ENCODE measurements around the gene DIPK2B.

DIPK2B gene, protein sequence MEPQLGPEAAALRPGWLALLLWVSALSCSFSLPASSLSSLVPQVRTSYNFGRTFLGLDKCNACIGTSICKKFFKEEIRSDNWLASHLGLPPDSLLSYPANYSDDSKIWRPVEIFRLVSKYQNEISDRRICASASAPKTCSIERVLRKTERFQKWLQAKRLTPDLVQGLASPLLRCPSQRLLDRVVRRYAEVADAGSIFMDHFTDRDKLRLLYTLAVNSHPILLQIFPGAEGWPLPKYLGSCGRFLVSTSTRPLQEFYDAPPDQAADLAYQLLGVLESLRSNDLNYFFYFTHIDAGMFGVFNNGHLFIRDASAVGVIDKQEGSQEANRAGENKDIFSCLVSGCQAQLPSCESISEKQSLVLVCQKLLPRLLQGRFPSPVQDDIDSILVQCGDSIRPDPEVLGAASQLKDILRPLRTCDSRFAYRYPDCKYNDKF

DNA sequence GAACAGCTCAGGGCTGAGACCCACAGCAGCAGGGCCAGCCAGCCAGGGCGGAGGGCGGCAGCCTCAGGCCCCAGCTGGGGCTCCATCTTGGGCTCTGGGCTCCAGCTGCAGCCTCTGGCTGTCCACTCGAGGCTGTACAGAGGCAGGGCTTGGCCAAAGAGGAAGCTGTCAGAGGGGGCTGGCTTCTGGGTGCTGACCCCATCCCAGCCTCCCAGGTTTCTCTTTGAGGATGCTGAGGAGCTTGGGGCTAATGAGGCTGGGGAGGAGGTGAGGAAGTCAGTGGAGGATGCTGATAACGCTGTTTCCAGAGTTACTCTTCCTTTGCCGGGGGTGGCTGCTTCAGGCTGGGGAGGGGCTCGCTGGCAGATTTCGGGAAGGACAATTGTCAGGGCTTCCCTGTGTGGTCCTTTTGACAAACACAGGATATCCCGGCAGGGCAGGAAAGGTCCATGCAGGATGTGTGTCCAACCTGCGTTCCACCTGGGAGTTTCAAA, at the start of gene DIPK2B:
TSS of gene DIPK2B (minus strand) at position 136 of the 494 bp plus-strand sequence. CDS start at position 86, 50 bp downstream.
- FAIRE-seq = no peak

DNA sequence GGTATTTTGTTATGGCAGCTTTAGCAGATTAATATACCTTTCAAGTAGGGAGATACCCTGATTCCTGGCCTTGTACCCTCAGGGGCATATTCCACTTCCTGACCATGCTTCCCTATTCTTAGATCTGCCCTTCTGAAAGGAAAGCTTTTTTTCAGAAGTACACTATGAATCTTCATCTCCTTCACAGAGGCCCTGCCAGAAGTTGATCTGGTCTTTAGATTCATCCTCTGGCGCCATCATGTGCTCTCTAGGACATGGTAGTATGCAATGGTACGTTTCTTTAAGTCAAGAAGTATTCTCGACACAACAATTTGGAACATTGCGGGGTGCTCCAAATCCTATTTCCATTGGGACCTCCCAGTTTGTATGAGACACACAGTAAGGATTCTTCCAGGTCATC, 39.6 kb upstream of the DIPK2B start:
- FAIRE-seq = no peak

DNA sequence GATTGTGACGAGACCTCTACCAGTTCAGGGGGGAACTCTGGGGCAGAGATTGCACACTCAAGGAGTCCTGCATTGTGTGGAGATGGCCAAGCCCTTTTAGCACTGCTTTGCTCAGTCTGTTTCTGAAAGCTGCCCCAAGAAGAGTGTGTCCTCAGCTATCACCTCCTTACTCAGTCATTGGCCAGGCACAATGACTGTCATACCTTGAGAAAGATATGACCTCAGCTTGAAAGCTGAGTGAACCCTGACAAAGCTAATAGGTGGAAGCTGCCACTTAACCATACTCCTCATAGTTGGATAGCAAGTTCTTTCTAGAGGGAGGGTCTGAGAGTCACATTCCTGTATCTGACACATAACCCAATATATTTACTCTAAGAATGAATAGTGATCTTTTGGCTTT, 37.8 kb upstream of the DIPK2B start:
- FAIRE-seq = no peak

DNA sequence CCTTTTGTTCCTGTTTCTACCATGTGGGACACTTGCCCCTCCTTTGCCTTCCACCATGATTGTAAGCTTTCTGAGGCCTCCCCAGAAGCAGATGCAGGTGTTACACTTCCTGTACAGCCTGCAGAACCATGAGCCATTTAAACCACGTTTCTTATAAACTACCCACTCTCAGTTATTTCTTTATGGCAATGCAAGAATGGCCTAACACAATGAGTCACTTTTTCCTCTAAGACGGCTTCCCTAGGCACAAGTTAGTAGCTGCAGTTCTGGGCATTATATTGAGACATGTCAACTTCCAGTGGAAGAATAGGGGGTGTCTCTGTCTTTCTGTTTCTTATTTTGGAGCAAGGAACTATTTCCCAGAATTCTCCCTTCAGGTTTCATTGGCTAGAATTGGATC, 32.9 kb upstream of the DIPK2B start:
- no peak for FAIRE-seq

DNA sequence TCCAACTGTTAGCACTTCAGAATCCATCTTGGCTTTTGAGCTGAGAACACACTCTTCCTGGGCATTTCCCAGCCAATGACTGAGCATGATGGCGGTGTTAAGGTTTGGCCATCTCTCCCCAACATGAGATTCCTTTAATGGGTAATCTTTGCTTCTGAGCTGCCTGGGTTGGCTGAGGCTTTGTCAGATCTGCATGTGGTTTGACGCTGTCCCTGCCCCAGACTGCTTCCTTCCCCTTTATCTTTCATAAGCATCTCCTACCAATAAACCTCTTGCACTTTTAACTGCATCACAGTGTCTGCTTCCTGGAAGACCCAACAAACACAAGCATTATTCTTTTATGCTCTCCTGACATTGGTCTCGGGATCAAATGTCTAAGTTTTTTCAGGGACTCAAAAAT, 31.5 kb upstream of the DIPK2B start:
- FAIRE-seq = no peak

DNA sequence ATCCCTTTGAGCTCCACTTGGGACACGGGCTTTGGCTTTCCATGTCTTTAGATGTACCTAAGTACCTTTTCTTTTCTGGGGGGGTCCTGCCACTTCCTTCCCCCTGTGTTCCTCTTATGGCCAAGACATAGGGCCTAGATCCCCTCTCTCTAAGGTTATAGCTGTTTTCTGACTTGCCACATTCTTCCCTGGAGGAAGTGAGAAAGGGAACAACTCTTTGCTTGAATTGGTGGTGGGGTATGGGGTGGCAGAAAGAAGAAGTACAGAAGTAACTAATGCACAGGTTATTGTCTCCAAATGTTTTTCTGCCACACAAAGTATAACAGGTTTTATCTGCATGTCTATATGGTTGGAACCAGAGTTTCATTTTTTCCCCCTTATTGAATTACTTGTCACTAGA, 29.7 kb upstream of the DIPK2B start:
- no peak for FAIRE-seq

DNA sequence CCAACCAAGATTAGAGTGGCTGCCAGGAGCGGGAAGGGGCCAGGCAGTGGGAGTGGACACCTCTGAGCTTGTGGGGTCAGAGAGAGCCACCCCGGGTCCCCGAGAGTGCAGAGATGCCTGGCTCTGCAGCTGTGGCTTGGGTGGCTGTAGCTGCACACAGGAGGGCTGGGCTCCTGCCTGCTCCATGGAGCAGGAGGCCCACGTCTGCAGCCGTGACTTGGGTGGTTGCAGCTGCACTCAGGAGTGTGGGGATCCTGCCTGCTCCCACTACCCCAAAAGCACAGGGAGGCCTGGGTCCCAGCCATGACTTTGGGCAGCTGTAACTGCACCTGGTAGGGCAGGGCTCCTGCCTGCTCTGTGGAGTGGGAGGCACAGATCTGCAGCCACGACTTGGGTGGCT, 28.7 kb upstream of the DIPK2B start:
- FAIRE-seq = no peak

DNA sequence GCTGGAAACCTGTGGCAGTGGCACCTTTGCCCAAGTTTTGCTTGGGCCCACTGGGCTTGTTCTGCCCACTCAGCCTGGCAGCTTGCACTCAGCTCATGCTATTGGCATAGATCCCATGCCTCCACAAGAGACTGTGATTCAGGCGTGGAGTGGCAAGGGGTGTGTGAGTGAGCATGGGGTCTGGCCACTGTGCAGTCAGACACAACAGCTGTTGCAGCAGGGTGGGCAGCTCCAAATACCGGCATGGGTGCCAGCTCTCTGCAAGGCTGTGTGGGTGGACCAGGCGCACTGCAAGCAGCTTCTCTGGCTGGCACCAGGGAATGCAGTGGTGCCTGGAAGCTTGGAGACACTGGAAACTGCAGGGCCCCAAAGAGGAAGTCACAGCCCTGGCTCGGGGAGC, 27.4 kb upstream of the DIPK2B start:
- no peak for FAIRE-seq

DNA sequence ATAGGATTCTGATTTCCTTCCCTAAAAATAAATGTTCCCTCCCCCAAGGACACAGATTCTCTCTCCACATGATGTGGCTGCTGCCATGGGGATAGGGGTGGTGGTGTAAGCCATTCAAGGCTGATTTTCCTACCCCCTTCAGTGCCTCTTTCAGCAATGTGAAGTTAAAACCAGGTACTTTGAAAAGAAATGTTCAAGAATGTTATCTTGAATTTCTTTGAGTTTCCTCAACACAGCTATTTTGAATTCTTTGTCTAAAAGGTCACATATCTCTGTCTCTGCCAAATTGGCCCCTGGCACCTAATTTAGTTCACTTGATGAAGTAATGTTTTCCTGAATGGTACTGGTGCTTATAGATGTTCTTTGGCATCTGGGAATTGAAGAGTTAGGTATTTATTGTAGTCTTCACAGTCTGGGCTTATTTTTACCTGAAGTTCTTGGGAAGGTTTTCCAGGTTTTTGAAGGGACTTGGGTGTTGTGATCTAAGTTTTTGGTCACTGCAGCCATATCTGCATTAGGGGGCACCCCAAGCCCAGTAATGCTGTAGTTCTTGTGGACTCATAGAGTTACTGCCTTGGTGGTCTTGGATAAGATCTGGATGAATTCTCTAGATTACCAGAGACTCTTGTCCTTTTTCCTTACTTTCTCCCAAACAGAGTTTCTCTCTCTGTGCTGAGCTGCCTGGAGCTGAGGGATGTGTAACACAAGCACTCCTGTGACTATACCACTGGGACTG, 7.6 kb upstream of the DIPK2B start:
- no peak for FAIRE-seq

DNA sequence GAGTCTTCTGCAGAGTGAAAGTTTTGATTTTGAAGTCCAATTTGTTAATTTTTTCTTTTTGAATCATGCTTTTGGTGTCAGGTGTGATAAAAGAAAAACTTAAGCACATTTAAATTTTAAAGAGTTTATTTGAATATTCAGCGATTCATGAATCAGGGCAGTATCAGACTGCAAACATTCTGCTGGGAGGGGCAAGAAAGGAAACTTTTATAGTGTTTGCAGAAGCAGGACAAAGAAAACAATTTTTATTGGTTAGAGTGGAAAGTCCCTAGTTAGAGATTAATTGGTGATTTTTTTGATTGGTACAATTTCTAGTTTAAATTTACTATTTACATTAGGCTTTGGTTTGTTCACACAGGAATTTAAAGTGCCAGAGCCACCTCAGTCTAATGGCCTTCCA, 1.5 kb upstream of the DIPK2B start:
- no peak for FAIRE-seq

DNA sequence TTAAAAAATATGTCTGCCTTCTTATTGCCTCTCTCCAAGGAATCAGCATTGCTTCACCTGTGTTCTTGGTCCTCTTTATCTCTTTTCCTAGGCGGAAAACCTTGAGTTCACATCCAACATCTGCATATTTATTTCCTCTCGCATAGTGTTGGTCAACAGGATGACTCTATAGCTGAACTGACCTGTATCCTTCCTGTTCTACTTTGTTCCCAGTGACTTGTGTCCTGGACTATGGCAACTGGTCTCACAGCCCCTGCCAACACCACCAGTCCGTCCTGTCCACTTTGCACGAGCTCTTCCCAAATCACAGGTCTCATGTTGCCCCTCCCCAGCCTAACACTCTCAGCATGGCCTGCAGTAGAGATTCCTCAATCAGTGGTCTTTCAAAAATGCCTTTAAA, 2.0 kb downstream of the DIPK2B start:
- no peak for FAIRE-seq

DNA sequence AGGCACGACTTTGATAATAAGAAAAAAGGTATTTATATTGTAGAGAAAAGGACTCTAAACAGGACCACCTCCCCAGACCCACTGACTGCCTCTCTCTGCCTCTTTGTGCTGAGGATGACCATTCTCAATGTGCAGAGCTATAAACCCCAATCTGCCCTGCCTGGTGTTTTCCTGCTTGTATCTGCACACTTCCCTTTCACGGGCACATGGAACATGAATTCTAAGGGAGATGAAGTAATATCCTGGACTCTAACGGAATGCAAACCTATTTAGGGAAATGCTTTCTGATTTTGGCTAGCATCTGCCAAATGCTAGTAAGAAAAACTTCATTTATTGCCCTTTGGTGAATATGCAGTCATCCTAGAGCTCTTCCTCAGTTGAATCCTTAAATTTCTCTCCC, 2.4 kb downstream of the DIPK2B start:
- no peak for FAIRE-seq

DNA sequence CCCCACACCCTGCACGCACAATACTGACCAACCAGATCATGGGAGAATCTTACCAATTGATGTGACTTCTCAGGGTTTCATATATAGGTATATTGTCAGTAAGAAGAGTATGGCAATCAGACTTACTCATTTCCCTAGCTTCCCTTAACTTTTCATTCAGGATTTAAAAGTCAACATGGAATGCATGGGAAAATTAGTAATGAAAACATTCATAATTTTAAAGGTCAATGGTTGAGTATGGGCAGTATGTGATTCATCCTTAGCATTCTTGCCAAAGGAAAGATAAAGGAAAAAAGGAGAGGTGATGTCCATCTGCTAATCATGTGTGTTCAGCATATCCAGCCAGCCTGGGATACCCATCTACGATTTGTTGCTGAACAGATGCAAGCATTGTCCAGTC, 4.0 kb downstream of the DIPK2B start:
- no peak for FAIRE-seq

DNA sequence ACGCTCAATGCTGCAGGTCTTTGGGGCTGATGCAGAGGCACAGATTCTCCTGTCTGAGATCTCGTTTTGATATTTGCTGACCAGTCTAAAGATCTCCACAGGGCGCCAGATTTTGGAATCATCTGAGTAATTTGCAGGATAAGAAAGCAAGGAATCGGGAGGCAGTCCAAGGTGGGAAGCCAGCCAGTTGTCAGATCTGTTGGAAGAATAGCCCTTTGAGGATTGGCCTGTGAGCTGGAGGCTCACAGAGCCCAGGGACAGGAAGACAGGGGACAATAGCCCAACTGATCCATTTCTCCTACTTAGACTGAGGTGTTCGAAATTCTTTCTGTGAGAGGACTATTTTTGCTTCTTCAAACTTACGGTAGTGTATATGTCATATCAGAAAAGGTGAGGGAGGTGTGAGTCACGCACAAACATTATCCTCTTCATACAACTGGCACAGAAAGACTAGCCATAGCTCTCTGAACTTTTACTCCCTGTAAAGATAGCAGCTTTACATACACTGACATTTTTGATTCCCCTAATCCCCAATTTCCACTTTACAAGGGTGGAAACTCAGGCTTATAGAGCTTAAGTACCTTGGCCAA, 8.8 kb downstream of the DIPK2B start:
- FAIRE-seq = no peak

DNA sequence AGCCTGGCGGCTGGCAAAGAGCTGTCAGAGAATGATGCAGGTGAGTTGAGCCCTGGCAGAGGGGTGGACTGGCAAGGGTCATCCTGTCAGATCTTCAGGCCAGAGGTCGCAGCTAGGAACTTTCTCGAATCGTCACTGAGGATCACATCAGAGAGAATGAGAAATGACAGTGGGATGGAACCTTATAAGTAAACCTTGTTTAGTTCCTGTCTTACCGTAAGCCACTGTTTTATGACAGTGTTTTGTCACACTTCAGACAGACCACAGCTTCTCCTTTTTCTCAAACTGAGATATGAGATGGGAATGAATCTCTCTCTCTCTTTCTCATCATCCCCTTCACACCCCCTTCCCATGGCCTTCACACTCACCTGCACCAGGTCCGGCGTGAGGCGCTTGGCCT, 9.3 kb downstream of the DIPK2B start:
- no peak for FAIRE-seq

DNA sequence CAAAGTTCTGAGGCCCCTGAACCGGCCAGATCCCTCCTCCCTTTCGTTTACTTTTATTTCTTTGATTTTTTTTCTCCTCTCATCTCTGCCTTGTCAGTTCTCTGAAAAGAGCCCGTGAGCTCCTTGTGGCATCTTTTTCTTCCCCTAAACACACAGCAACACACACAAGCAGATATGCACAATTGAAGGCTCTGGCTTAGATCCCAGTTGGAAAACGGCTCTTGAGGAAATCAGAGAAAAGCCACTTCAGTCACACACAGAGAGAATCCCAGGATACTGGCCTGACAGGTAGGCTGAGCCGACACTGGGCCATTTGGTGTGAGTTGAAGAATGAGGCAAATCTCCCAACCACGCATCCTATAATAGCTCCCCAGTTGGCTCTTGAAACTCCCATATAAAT, 12.9 kb downstream of the DIPK2B start:
- FAIRE-seq = no peak

DNA sequence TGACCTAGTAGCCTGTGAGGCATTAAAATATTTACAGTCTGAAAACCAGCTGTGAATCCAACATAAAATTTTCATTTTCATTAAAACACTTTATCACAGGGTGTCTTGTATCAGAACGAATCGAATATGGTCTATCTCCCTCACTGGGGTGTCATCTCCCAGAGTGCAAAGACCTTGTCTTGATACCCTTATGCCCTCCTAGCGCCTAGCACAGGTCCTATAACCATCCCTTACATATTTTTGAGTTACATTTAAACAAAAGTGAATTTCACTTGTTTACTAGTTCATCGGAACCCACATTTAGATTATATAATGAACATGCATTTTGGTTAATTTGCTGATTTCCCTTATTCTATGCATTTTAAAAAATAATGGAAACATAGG, 14.0 kb downstream of the DIPK2B start:
- FAIRE-seq = no peak

DNA sequence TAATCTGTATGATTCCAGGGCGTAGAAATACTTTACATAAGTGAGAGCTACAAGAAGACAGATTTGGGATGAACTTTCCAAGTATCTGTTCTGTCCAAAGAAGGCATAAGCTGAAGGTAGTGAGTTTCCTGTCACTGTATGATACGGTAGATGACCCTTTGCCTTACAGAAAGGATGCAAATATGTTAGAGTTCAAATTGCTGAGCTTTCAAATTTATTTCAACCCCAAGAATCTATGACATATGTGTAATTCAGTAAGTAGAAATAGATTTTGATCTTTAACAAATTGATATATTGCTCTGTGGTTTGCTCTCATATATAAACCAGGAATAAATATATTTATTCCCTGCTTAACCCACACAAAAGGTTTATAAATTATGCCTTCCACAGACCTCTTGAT, 16.5 kb downstream of the DIPK2B start:
- no peak for FAIRE-seq

DNA sequence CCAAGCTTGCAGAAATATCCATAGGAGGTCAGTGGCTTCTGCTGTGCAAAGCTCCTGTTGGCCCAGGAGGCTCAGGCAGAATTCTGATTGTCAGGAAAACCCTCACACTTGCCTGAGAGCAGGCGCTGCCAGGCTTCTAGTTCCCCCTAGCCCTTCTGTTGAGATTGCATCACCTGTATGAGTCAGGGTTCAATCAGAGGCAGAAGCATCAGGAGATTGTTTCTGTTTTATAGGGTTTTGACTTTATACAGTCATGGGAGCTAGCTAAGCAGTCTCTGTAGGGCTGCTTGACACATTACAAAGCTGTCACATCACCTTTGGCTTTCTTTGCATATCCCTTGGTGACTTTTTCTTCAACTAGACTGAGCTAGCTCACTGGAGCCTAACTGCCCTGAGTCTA, 27.8 kb downstream of the DIPK2B start:
- FAIRE-seq = no peak

DNA sequence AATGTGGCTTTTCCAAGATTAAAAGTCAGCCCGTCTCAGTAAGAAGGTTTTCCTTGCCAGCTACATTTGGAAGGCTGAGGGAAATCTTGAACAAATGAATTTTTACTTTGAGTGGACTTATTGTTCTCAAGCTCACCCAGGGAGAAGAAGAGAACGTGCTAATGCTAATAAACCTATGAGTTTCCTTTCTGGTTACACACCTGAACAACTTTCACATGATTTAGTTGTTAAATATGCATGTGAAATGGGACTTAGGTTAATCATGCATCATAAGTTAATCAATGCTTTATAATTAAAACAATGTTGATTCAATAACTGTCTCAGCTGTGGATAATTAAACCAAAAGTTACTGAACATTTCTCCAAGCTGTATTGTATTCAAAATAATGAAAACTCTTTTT, 33.9 kb downstream of the DIPK2B start:
- FAIRE-seq = no peak

DNA sequence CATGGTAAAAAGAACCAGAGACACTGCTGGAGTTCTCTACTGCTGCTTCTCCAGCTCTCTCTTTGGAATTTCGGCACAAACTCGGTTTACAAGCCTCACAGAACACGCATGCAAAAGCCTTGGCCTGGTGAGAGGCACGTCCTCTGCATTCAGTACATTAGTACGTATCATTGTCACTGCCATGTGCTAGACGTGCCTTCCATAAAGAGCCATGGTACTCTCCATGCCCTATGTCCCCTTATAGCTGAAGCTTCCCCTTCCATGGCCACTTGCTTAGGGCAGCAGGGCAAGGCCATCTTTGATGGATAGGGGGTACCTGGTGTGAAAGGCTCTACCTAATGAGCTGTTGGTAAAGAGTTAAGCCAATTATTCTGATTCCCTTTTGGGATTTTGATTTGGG, 35.0 kb downstream of the DIPK2B start:
- FAIRE-seq = no peak

DNA sequence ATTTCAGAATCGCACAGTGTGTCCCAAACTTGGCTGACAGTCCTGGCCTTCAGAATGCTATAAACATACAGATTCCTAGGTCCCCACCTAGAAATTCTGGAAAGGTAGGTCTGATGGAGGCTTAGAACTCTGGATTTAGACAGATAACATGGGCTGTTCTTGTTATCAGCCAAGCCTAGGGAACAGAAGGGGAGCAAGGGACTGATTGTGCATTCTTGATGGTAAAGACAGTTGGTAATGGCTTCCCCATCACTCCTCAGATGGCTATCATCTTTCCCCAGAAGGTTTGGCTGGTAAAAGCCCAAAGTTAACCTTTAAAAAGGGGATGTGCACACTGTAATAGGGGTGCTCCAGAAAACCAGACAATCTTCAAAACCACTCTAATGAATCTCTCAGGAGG, 35.7 kb downstream of the DIPK2B start:
- FAIRE-seq = no peak

DNA sequence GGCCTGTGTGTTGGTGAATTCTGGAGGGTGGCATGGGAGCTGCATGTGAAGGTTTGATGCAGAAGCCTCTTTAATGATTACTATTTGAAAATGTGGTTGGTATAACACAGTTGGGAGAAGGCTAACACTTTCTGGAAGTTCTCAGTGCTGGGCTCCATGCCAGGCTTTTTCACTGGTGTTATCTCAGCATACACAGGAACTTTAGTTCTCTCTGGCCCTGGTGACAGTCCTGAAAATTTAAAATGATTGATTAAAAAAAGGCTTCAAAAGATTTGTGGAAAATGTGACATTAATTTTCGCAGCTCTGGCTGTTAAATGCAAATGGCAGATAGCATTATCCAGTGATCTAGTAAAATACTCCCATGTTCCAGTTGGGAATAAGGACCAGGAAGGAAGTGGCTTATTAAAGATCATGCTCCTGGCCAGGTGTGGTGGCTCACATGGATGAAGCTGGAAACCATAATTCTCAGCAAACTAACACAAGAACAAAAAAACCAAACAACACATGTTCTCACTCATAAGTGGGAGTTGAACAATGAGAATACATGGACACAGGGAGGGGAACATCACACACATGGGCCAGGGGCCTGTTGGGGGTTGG, 36.6 kb downstream of the DIPK2B start:
- FAIRE-seq = no peak

DNA sequence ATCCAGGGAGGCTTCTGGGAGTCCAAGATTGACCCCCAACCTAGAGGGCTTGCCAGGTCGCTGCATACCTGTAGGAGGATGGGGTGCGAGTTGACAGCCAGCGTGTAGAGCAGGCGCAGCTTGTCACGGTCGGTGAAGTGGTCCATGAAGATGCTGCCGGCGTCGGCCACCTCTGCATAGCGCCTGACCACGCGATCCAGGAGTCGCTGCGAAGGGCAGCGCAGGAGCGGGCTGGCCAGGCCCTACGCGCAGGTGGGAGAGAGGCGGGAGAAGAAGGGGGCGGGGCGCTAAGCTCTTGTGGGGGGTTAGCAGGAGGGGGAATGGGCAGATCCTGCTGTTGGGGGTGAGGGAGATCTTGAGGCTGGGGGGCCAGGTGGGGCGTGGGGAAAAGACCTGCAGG, 43.0 kb downstream of the DIPK2B start:
- no peak for FAIRE-seq
